A549 (cell line): ENCODE measurements around the gene SBF1. TPM values are rescaled to one million over a fixed set of nuclear protein-coding genes. Genes with fewer than 3 reads are reported as not detected.

Source experiments
- polyA plus RNA-seq, 4 experiments: library from polyadenylated mRNA; depleted of rRNA in 3 of 4; stranded (reverse); fragments of >200 nt; fragmentation: RNase III in 1 of 4; extraction: RNeasy Plus Mini Kit Qiagen cat#74134 plus additional on column Dnase treatment in 1 of 4; gene quantifications; 2 replicates in 3 of 4; 3 replicates in 1 of 4; pipeline ENCODE4 v1.2.3, GENCODE V29; 2011 to 2017

SBF1 gene
- polyA plus RNA-seq, 2 of the 4 experiments (the other 2 are of a cell fraction): 9.6 to 23.0 TPM

Other genes with a start within 250 kb of the SBF1 start
- gene TUBGCP6, start 230.0 kb downstream of the SBF1 start, polyA plus RNA-seq (2011; rRNA removed): 6.5 and 7.2 TPM in 2 replicates
- 13.3 to 14.3 TPM (median 14.2 TPM) in 3 replicates for gene TUBGCP6, start 230.0 kb downstream of the SBF1 start, polyA plus RNA-seq (2017; fragmentation: RNase III; extraction: RNeasy Plus Mini Kit Qiagen cat#74134 plus additional on column Dnase treatment)
- gene HDAC10, start 223.8 kb downstream of the SBF1 start, polyA plus RNA-seq (2011; rRNA removed): 2.4 and 2.5 TPM in 2 replicates
- gene HDAC10, start 223.8 kb downstream of the SBF1 start, polyA plus RNA-seq (2017; fragmentation: RNase III; extraction: RNeasy Plus Mini Kit Qiagen cat#74134 plus additional on column Dnase treatment): 10.1 to 14.0 TPM (median 12.0 TPM) in 3 replicates
- 12.5 and 13.5 TPM in 2 replicates for gene MAPK12, start 213.4 kb downstream of the SBF1 start, polyA plus RNA-seq (2011; rRNA removed)
- 24.1 to 26.0 TPM (median 25.8 TPM) in 3 replicates for gene MAPK12, start 213.4 kb downstream of the SBF1 start, polyA plus RNA-seq (2017; fragmentation: RNase III; extraction: RNeasy Plus Mini Kit Qiagen cat#74134 plus additional on column Dnase treatment)
- gene MAPK11, start 204.7 kb downstream of the SBF1 start, polyA plus RNA-seq (2011; rRNA removed): 1.6 and 3.0 TPM in 2 replicates
- gene MAPK11, start 204.7 kb downstream of the SBF1 start, polyA plus RNA-seq (2017; fragmentation: RNase III; extraction: RNeasy Plus Mini Kit Qiagen cat#74134 plus additional on column Dnase treatment): 5.5 to 7.4 TPM (median 5.7 TPM) in 3 replicates
- 24.6 and 32.4 TPM in 2 replicates for gene PLXNB2, start 167.4 kb downstream of the SBF1 start, polyA plus RNA-seq (2011; rRNA removed)
- gene PLXNB2, start 167.4 kb downstream of the SBF1 start, polyA plus RNA-seq (2017; fragmentation: RNase III; extraction: RNeasy Plus Mini Kit Qiagen cat#74134 plus additional on column Dnase treatment): 64.4 to 67.2 TPM (median 65.0 TPM) in 3 replicates
- 1.6 and 1.7 TPM in 2 replicates for gene DENND6B, start 148.0 kb downstream of the SBF1 start, polyA plus RNA-seq (2011; rRNA removed)
- gene DENND6B, start 148.0 kb downstream of the SBF1 start, polyA plus RNA-seq (2017; fragmentation: RNase III; extraction: RNeasy Plus Mini Kit Qiagen cat#74134 plus additional on column Dnase treatment): 1.7 to 2.3 TPM (median 1.9 TPM) in 3 replicates
- 9.5 and 9.6 TPM in 2 replicates for gene PPP6R2, start 131.7 kb downstream of the SBF1 start, polyA plus RNA-seq (2011; rRNA removed)
- 13.2 to 15.1 TPM (median 14.7 TPM) in 3 replicates for gene PPP6R2, start 131.7 kb downstream of the SBF1 start, polyA plus RNA-seq (2017; fragmentation: RNase III; extraction: RNeasy Plus Mini Kit Qiagen cat#74134 plus additional on column Dnase treatment)
- 0.99 and 1.1 TPM in 2 replicates for gene ADM2, start 6.5 kb upstream of the SBF1 start, polyA plus RNA-seq (2011; rRNA removed)
- 0.46 to 0.62 TPM (median 0.50 TPM) in 3 replicates for gene ADM2, start 6.5 kb upstream of the SBF1 start, polyA plus RNA-seq (2017; fragmentation: RNase III; extraction: RNeasy Plus Mini Kit Qiagen cat#74134 plus additional on column Dnase treatment)
- 0.08 and 0.20 TPM in 2 replicates for gene MIOX, start 11.8 kb upstream of the SBF1 start, polyA plus RNA-seq (2011; rRNA removed)
- gene MIOX, start 11.8 kb upstream of the SBF1 start, polyA plus RNA-seq (2017; fragmentation: RNase III; extraction: RNeasy Plus Mini Kit Qiagen cat#74134 plus additional on column Dnase treatment): not detected in 3 replicates
- gene LMF2, start 32.7 kb upstream of the SBF1 start, polyA plus RNA-seq (2011; rRNA removed): 13.0 and 15.1 TPM in 2 replicates
- gene LMF2, start 32.7 kb upstream of the SBF1 start, polyA plus RNA-seq (2017; fragmentation: RNase III; extraction: RNeasy Plus Mini Kit Qiagen cat#74134 plus additional on column Dnase treatment): 31.8 to 34.2 TPM (median 32.5 TPM) in 3 replicates
- gene NCAPH2, start 33.2 kb upstream of the SBF1 start, polyA plus RNA-seq (2011; rRNA removed): 13.9 and 14.3 TPM in 2 replicates
- 27.7 to 29.4 TPM (median 29.1 TPM) in 3 replicates for gene NCAPH2, start 33.2 kb upstream of the SBF1 start, polyA plus RNA-seq (2017; fragmentation: RNase III; extraction: RNeasy Plus Mini Kit Qiagen cat#74134 plus additional on column Dnase treatment)
- 0.37 and 1.9 TPM in 2 replicates for gene SCO2, start 50.6 kb upstream of the SBF1 start, polyA plus RNA-seq (2011; rRNA removed)
- 1.7 to 2.6 TPM (median 2.3 TPM) in 3 replicates for gene SCO2, start 50.6 kb upstream of the SBF1 start, polyA plus RNA-seq (2017; fragmentation: RNase III; extraction: RNeasy Plus Mini Kit Qiagen cat#74134 plus additional on column Dnase treatment)
- 4.8 and 5.9 TPM in 2 replicates for gene TYMP, start 55.0 kb upstream of the SBF1 start, polyA plus RNA-seq (2011; rRNA removed)
- gene TYMP, start 55.0 kb upstream of the SBF1 start, polyA plus RNA-seq (2017; fragmentation: RNase III; extraction: RNeasy Plus Mini Kit Qiagen cat#74134 plus additional on column Dnase treatment): 9.0 to 11.0 TPM (median 10.6 TPM) in 3 replicates
- gene KLHDC7B, start 70.9 kb upstream of the SBF1 start, polyA plus RNA-seq (2011; rRNA removed): 0.09 and 0.15 TPM in 2 replicates
- gene KLHDC7B, start 70.9 kb upstream of the SBF1 start, polyA plus RNA-seq (2017; fragmentation: RNase III; extraction: RNeasy Plus Mini Kit Qiagen cat#74134 plus additional on column Dnase treatment): not detected in 3 replicates
- 0.30 and 0.59 TPM in 2 replicates for gene SYCE3, start 87.9 kb upstream of the SBF1 start, polyA plus RNA-seq (2011; rRNA removed)
- gene SYCE3, start 87.9 kb upstream of the SBF1 start, polyA plus RNA-seq (2017; fragmentation: RNase III; extraction: RNeasy Plus Mini Kit Qiagen cat#74134 plus additional on column Dnase treatment): 0.29 to 0.45 TPM in 2 of 3 replicates, not detected in the other
- gene CPT1B, start 103.4 kb upstream of the SBF1 start, polyA plus RNA-seq (2011; rRNA removed): 12.1 and 16.5 TPM in 2 replicates
- gene CPT1B, start 103.4 kb upstream of the SBF1 start, polyA plus RNA-seq (2017; fragmentation: RNase III; extraction: RNeasy Plus Mini Kit Qiagen cat#74134 plus additional on column Dnase treatment): 21.1 to 27.5 TPM (median 26.5 TPM) in 3 replicates
- gene CHKB, start 107.8 kb upstream of the SBF1 start, polyA plus RNA-seq (2011; rRNA removed): 16.4 and 22.7 TPM in 2 replicates
- gene CHKB, start 107.8 kb upstream of the SBF1 start, polyA plus RNA-seq (2017; fragmentation: RNase III; extraction: RNeasy Plus Mini Kit Qiagen cat#74134 plus additional on column Dnase treatment): 21.0 to 26.1 TPM (median 25.8 TPM) in 3 replicates
- gene MAPK8IP2, start 125.8 kb upstream of the SBF1 start, polyA plus RNA-seq (2011; rRNA removed): 0.75 and 0.76 TPM in 2 replicates
- 2.2 to 3.0 TPM (median 2.8 TPM) in 3 replicates for gene MAPK8IP2, start 125.8 kb upstream of the SBF1 start, polyA plus RNA-seq (2017; fragmentation: RNase III; extraction: RNeasy Plus Mini Kit Qiagen cat#74134 plus additional on column Dnase treatment)
- gene ARSA, start 153.1 kb upstream of the SBF1 start, polyA plus RNA-seq (2011; rRNA removed): 7.7 and 9.1 TPM in 2 replicates
- 15.9 to 22.5 TPM (median 19.5 TPM) in 3 replicates for gene ARSA, start 153.1 kb upstream of the SBF1 start, polyA plus RNA-seq (2017; fragmentation: RNase III; extraction: RNeasy Plus Mini Kit Qiagen cat#74134 plus additional on column Dnase treatment)
- gene SHANK3, start 197.8 kb upstream of the SBF1 start, polyA plus RNA-seq (2011; rRNA removed): 0.52 and 0.53 TPM in 2 replicates
- 2.1 to 2.4 TPM (median 2.3 TPM) in 3 replicates for gene SHANK3, start 197.8 kb upstream of the SBF1 start, polyA plus RNA-seq (2017; fragmentation: RNase III; extraction: RNeasy Plus Mini Kit Qiagen cat#74134 plus additional on column Dnase treatment)